ENCODE measurements around the gene HIPK3.
"Not testable (repeated sequence)": the region's sequence is repeated elsewhere in the genome, so short reads cannot be mapped to it uniquely, and the experiment has no call there.

HIPK3 gene

GRCh38 chr11:33257160-33257896, at the start of gene HIPK3:
Gene HIPK3, plus strand, starts transcription at chr11:33257381.
- peak; percentile 80 to 84 for DNase-seq

GRCh38 chr11:33207408-33207985, 49.7 kb upstream of the HIPK3 start:
- no peak for DNase-seq

- no peak for DNase-seq
Observed at GRCh38 chr11:33208150-33208549, 49.0 kb upstream of the HIPK3 start.

GRCh38 chr11:33211153-33211552, 46.0 kb upstream of the HIPK3 start:
- peak in 1 of 2 donors; percentile 9 for DNase-seq

GRCh38 chr11:33211580-33211979, 45.6 kb upstream of the HIPK3 start:
- no peak for DNase-seq

- DNase-seq = no peak
Observed at GRCh38 chr11:33214187-33214586, 43.0 kb upstream of the HIPK3 start.

- DNase-seq = no peak
Observed at GRCh38 chr11:33214767-33215166, 42.4 kb upstream of the HIPK3 start.

- not testable (repeated sequence) for DNase-seq
Observed at GRCh38 chr11:33216676-33217075, 40.5 kb upstream of the HIPK3 start.

- no peak for DNase-seq
Observed at GRCh38 chr11:33222052-33222750, 35.0 kb upstream of the HIPK3 start.

GRCh38 chr11:33225371-33225770, 31.8 kb upstream of the HIPK3 start:
- DNase-seq = no peak

GRCh38 chr11:33227578-33228261, 29.5 kb upstream of the HIPK3 start:
- DNase-seq = no peak

GRCh38 chr11:33234397-33235190, 22.6 kb upstream of the HIPK3 start:
- no peak for DNase-seq

GRCh38 chr11:33237039-33237597, 20.1 kb upstream of the HIPK3 start:
- DNase-seq = no peak

GRCh38 chr11:33242575-33242974, 14.6 kb upstream of the HIPK3 start:
- DNase-seq = no peak

GRCh38 chr11:33243654-33244053, 13.5 kb upstream of the HIPK3 start:
- not testable (repeated sequence) for DNase-seq

GRCh38 chr11:33248416-33248971, 8.7 kb upstream of the HIPK3 start:
- no peak for DNase-seq

GRCh38 chr11:33256031-33256812, 959 bp upstream of the HIPK3 start:
- no peak for DNase-seq

GRCh38 chr11:33256813-33257159, 395 bp upstream of the HIPK3 start:
- DNase-seq = no peak

- peak; percentile 70 to 76 for DNase-seq
Observed at GRCh38 chr11:33257897-33258630, 883 bp downstream of the HIPK3 start.

- DNase-seq = peak; percentile 5 to 7
Observed at GRCh38 chr11:33258631-33259205, 1.5 kb downstream of the HIPK3 start.

Data from CD4-positive, alpha-beta T cell treated with Interleukin-1 beta for 1 hour (primary cell).